Keratinocyte (primary cell): ENCODE measurements around the gene PLCL2. TPM values are rescaled to one million over a fixed set of nuclear protein-coding genes. Genes with fewer than 3 reads are reported as not detected.

Experiments used
- DNase-seq: peaks from one replicate; pipeline ENCODE4 v3.0.0-alpha.2; 2011; ENCODE audit warnings: low read depth, missing footprints, low spot score
- FAIRE-seq: peaks from 2 replicates; lab custom pipeline; 2011; peaks lifted over from hg19 to GRCh38; lab: Jason Lieb, UNC
- H2AFZ ChIP-seq: 2 replicates; pipeline ENCODE4 v1.6.0; 2012; ENCODE audit warnings: low read length, control low read depth, inconsistent platforms; ENCODE audit not compliant: control insufficient read depth
- H3K27ac ChIP-seq: 2 replicates; pipeline ENCODE4 v1.5.1; 2011; ENCODE audit warnings: low read length; ENCODE audit not compliant: control insufficient read depth, insufficient read depth
- H3K27me3 ChIP-seq: 3 replicates; pipeline ENCODE4 v1.6.0; 2011; ENCODE audit warnings: low read length; ENCODE audit not compliant: control insufficient read depth, insufficient read depth; ENCODE audit errors: extremely low read depth
- H3K36me3 ChIP-seq, 2 experiments: 2 replicates in 1 of 2; 3 replicates in 1 of 2; pipeline ENCODE4 v1.5.1; 2011; ENCODE audit warnings: low read length in 2 of 2, mild to moderate bottlenecking in 1 of 2; ENCODE audit not compliant: control insufficient read depth in 2 of 2, insufficient read depth in 2 of 2; ENCODE audit errors: extremely low read depth in 1 of 2
- H3K4me1 ChIP-seq: 3 replicates; pipeline ENCODE4 v1.5.1; 2011; ENCODE audit warnings: low read length; ENCODE audit not compliant: control insufficient read depth, insufficient read depth; ENCODE audit errors: extremely low read depth
- H3K4me2 ChIP-seq: 3 replicates; pipeline ENCODE4 v1.6.0; 2011; ENCODE audit warnings: low read depth, low read length; ENCODE audit not compliant: control insufficient read depth, insufficient read depth; ENCODE audit errors: extremely low read depth
- H3K4me3 ChIP-seq, 3 experiments: fragments of 200-600 bp in 1 of 3; sonication (generic) in 1 of 3; 2 replicates in 2 of 3; 3 replicates in 1 of 3; pipeline ENCODE4 v1.5.1; 2011 to 2016; ENCODE audit warnings: low read length in 3 of 3, mild to moderate bottlenecking in 3 of 3, control low read depth in 2 of 3, inconsistent platforms in 1 of 3, low read depth in 1 of 3, mixed read lengths in 1 of 3, mixed run types in 1 of 3, moderate library complexity in 1 of 3; ENCODE audit not compliant: control insufficient read depth in 2 of 3, insufficient read depth in 2 of 3; ENCODE audit errors: extremely low read depth in 1 of 3
- H3K79me2 ChIP-seq: 2 replicates; pipeline ENCODE4 v1.6.0; 2012; ENCODE audit warnings: low read length; ENCODE audit not compliant: control insufficient read depth, insufficient read depth
- H3K9ac ChIP-seq: 3 replicates; pipeline ENCODE4 v1.6.0; 2011; ENCODE audit warnings: low read length; ENCODE audit not compliant: control insufficient read depth, insufficient read depth; ENCODE audit errors: extremely low read depth
- H3K9me1 ChIP-seq: 3 replicates; pipeline ENCODE4 v1.6.0; 2011; ENCODE audit warnings: low read length; ENCODE audit not compliant: control insufficient read depth, insufficient read depth; ENCODE audit errors: extremely low read depth
- H3K9me3 ChIP-seq: 2 replicates; pipeline ENCODE4 v1.5.1; 2012; ENCODE audit warnings: low read depth, low read length; ENCODE audit not compliant: control insufficient read depth
- H4K20me1 ChIP-seq: 3 replicates; pipeline ENCODE4 v1.6.0; 2011; ENCODE audit warnings: low read length; ENCODE audit not compliant: control insufficient read depth, insufficient read depth; ENCODE audit errors: extremely low read depth
- CTCF ChIP-seq, 3 experiments: IDR thresholded peaks in 1 of 3; conservative IDR thresholded peaks in 1 of 3; optimal IDR thresholded peaks in 1 of 3; 2 replicates in 2 of 3; 3 replicates in 1 of 3; pipeline versions ENCODE3 to v1.5.1; 2011; ENCODE audit warnings: low read length in 3 of 3, mild to moderate bottlenecking in 3 of 3, moderate library complexity in 2 of 3, control low read depth in 1 of 3, inconsistent platforms in 1 of 3; ENCODE audit not compliant: insufficient read depth in 2 of 3; ENCODE audit errors: extremely low read depth in 1 of 3
- EZH2 ChIP-seq: IDR thresholded peaks from one replicate; pipeline ENCODE4 v1.6.1; 2012; ENCODE audit warnings: inconsistent platforms, mild to moderate bottlenecking, low read length, moderate library complexity
- dilution Hi-C: fragments of 300-500 bp; cut with MboI; formaldehyde crosslinking; loops from one replicate; pipeline ENCODE4 v1.7.0; 2020; ENCODE audit warnings: low sequenced_read_pairs; ENCODE audit not compliant: extremely low pct_ligation_motif_present
- polyA plus RNA-seq, 5 experiments: library from polyadenylated mRNA; depleted of rRNA in 3 of 5; stranded (reverse) in 3 of 5; stranded (forward) in 1 of 5; unstranded in 1 of 5; fragments of >200 nt; gene quantifications; 1 replicate in 1 of 5; 2 replicates in 3 of 5; 3 replicates in 1 of 5; pipeline versions ENCODE4 v1.2.1 to v1.2.3, GENCODE V29; 2011 to 2012; ENCODE audit warnings: missing spikeins in 2 of 5, low read depth in 1 of 5, low replicate concordance in 1 of 5

Gene PLCL2
- polyA plus RNA-seq, 1 donor (not counting 4 experiments of a cell fraction or from before 2014, with no cell fraction given): 0.20 TPM

GRCh38 chr3:17118771-17119170 is 234.0 kb downstream of the PLCL2 start:
- DNase-seq (no peak), FAIRE-seq (no peak)
- dilution Hi-C loops: no loop called here
- H3K4me1 ChIP-seq: no peaks in the 10 kb centered on the region
- no peak overlapping the region for H3K4me3 ChIP-seq
- TF ChIP-seq CTCF (optimal IDR thresholded peaks at IDR 0.05 in 1 of 3, IDR thresholded peaks at IDR 0.05 in 1 of 3, conservative IDR thresholded peaks at IDR 0.05 in 1 of 3; ENCODE audit: extremely low read depth in 1 of 3, insufficient read depth in 2 of 3, low read length in 3 of 3) (no peak), EZH2 (no peak)
- no peak overlapping the region for H3K9ac ChIP-seq
- no peak overlapping the region for H2AFZ ChIP-seq
- H3K9me1 ChIP-seq: no peaks in the 10 kb centered on the region
- no peaks in the 10 kb centered on the region for H3K27me3 ChIP-seq
- H3K4me2 ChIP-seq: no peak overlapping the region
- H3K36me3 ChIP-seq: no peaks in the 10 kb centered on the region
- H3K9me3 ChIP-seq: no peaks in the 10 kb centered on the region
- no peaks in the 10 kb centered on the region for H3K79me2 ChIP-seq
- no peak overlapping the region for H3K27ac ChIP-seq
- no peaks in the 10 kb centered on the region for H4K20me1 ChIP-seq

GRCh38 chr3:17119201-17120072 is 234.7 kb downstream of the PLCL2 start:
- Histone ChIP-seq H3K4me1 (no peaks in the 10 kb centered on the region), H3K4me2 (no peak overlapping the region), H3K27ac (no peak overlapping the region), H3K9me3 (no peaks in the 10 kb centered on the region), H3K9me1 (no peaks in the 10 kb centered on the region), H2AFZ (no peak overlapping the region), H4K20me1 (no peaks in the 10 kb centered on the region), H3K4me3 (no peak overlapping the region), H3K36me3 (no peaks in the 10 kb centered on the region), H3K79me2 (no peaks in the 10 kb centered on the region), H3K27me3 (no peaks in the 10 kb centered on the region), H3K9ac (no peak overlapping the region)
- no peak for FAIRE-seq
- TF ChIP-seq CTCF (optimal IDR thresholded peaks at IDR 0.05 in 1 of 3, IDR thresholded peaks at IDR 0.05 in 1 of 3, conservative IDR thresholded peaks at IDR 0.05 in 1 of 3; ENCODE audit: extremely low read depth in 1 of 3, insufficient read depth in 2 of 3, low read length in 3 of 3) (no peak), EZH2 (no peak)
- dilution Hi-C loops: no loop called here
- DNase-seq: no peak
